Measurements from ENCODE around the gene ADTRP. TPM values are rescaled to one million over a fixed set of nuclear protein-coding genes. Genes with fewer than 3 reads are reported as not detected.

The ADTRP gene
- total and polyA plus RNA-seq, 2 donors (not counting 1 experiment from before 2014, with no cell fraction given), result 0.18 to 1.2 TPM

- peaks cover 0 to 8% (median 0%) of the 10 kb centered on the region in 4 experiments for H3K27me3 ChIP-seq (replicated peaks in 1 of 4; ENCODE audit: control extremely low read depth in 1 of 4, control insufficient read depth in 3 of 4, insufficient read depth in 4 of 4, low read length in 3 of 4)
- no peaks in the 10 kb centered on the region for H3K4me1 ChIP-seq (ENCODE audit: control insufficient read depth in 2 of 2, insufficient read depth in 2 of 2, low read length in 2 of 2)
- H3K9me3 ChIP-seq (ENCODE audit: control extremely low read depth in 1 of 3, control insufficient read depth in 2 of 3, insufficient read depth in 1 of 3, low read length in 2 of 3), result peaks cover 0 to 6% (median 4%) of the 10 kb centered on the region in 3 donors
- H3K36me3 ChIP-seq (replicated peaks in 1 of 2; ENCODE audit: control extremely low read depth in 1 of 2, control insufficient read depth in 1 of 2, extremely low read depth in 1 of 2, insufficient read depth in 2 of 2, low read length in 1 of 2), result no peaks in the 10 kb centered on the region
- no peak overlapping the region for H3K27ac Mint-ChIP-seq
- intact Hi-C loops (cut with micrococcal nuclease), result no loop called here
- DNase-seq (no peak), ATAC-seq (ENCODE audit: low read depth) (no peak)
- H3K27me3 Mint-ChIP-seq, result peaks cover 15% of the 10 kb centered on the region
- no peak overlapping the region for H3K4me3 ChIP-seq (ENCODE audit: control extremely low read depth in 1 of 5, extremely low read depth in 1 of 5, insufficient read depth in 1 of 5, low read depth in 2 of 5, low read length in 4 of 5)
- no peak overlapping the region for H3K27ac ChIP-seq (ENCODE audit: low read length in 2 of 2)
- CTCF ChIA-PET, result no interaction called here
- WGBS (ENCODE audit: insufficient coverage), result 95% methylated on average over 5 of the region's 5 CpGs
- POLR2A ChIA-PET, result no interaction called here
- no peak overlapping the region for H3K9ac ChIP-seq (ENCODE audit: low read length)
- H3K4me2 ChIP-seq (replicated peaks; ENCODE audit: low read depth, low read length, poor library complexity, severe bottlenecking), result no peak overlapping the region
- H3K4me1 Mint-ChIP-seq, result peaks cover 4% of the 10 kb centered on the region
- H4K20me1 ChIP-seq (ENCODE audit: control insufficient read depth, insufficient read depth, low read length, poor library complexity, severe bottlenecking), result no peaks in the 10 kb centered on the region
- peaks cover 10% of the 10 kb centered on the region for H3K9me3 Mint-ChIP-seq (ENCODE audit: insufficient read depth)
- H3K4me3 Mint-ChIP-seq, result no peak overlapping the region
- no peaks in the 10 kb centered on the region for H3K79me2 ChIP-seq (ENCODE audit: control insufficient read depth, insufficient read depth, low read length)
- TF ChIP-seq, protein P1, sequence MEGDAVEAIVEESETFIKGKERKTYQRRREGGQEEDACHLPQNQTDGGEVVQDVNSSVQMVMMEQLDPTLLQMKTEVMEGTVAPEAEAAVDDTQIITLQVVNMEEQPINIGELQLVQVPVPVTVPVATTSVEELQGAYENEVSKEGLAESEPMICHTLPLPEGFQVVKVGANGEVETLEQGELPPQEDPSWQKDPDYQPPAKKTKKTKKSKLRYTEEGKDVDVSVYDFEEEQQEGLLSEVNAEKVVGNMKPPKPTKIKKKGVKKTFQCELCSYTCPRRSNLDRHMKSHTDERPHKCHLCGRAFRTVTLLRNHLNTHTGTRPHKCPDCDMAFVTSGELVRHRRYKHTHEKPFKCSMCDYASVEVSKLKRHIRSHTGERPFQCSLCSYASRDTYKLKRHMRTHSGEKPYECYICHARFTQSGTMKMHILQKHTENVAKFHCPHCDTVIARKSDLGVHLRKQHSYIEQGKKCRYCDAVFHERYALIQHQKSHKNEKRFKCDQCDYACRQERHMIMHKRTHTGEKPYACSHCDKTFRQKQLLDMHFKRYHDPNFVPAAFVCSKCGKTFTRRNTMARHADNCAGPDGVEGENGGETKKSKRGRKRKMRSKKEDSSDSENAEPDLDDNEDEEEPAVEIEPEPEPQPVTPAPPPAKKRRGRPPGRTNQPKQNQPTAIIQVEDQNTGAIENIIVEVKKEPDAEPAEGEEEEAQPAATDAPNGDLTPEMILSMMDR (IDR thresholded peaks at IDR 0.05), result no peak
- TF ChIP-seq EZH2 (IDR thresholded peaks at IDR 0.05; ENCODE audit: borderline replicate concordance, insufficient read depth, low read depth, low read length, poor library complexity, severe bottlenecking), result no peak
- H2AFZ ChIP-seq (ENCODE audit: insufficient read depth, low read depth, low read length, poor library complexity, severe bottlenecking), result no peak overlapping the region
Measured at GRCh38 chr6:11789744-11790143, 11.1 kb upstream of the ADTRP start.

DNA sequence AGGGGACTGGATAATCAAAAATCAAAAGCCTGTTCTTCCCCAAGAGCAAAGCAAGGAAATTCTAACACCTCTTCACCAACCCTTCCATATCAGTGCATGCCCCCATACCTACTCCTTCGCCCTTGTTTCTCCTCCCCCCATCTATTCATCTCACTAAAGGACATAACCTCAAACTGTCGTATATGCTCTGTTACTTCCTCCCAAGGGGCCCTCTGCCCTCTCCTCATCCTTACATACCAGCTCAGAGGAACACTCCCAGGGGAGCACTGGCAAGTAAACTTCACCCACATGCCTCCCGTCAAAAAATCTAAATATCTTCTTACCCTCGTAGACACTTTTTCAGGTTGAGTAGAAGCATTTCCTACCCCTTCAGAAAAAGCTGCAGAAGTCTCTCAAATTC lies 9.4 kb upstream of the ADTRP start:
- ChIA-PET POLR2A (no interaction called here), CTCF (no interaction called here)
- Mint-ChIP-seq H3K4me1 (peaks cover 4% of the 10 kb centered on the region), H3K27me3 (peaks cover 24% of the 10 kb centered on the region), H3K27ac (no peak overlapping the region), H3K9me3 (ENCODE audit: insufficient read depth) (peaks cover 6% of the 10 kb centered on the region), H3K4me3 (no peak overlapping the region)
- intact Hi-C loops (cut with micrococcal nuclease), result no loop called here
- H3K4me1 ChIP-seq (ENCODE audit: control insufficient read depth in 2 of 2, insufficient read depth in 2 of 2, low read length in 2 of 2), result no peaks in the 10 kb centered on the region
- DNase-seq (no peak), ATAC-seq (ENCODE audit: low read depth) (no peak)
- H2AFZ ChIP-seq (ENCODE audit: insufficient read depth, low read depth, low read length, poor library complexity, severe bottlenecking), result no peak overlapping the region
- WGBS (ENCODE audit: insufficient coverage), result 4% methylated on average over 4 of the region's 4 CpGs
- H3K27me3 ChIP-seq (replicated peaks in 1 of 4; ENCODE audit: control extremely low read depth in 1 of 4, control insufficient read depth in 3 of 4, insufficient read depth in 4 of 4, low read length in 3 of 4), result peaks cover 0 to 8% (median 0%) of the 10 kb centered on the region in 4 experiments
- no peaks in the 10 kb centered on the region for H3K79me2 ChIP-seq (ENCODE audit: control insufficient read depth, insufficient read depth, low read length)
- TF ChIP-seq, protein P1 (IDR thresholded peaks at IDR 0.05), result no peak
- TF ChIP-seq EZH2 (IDR thresholded peaks at IDR 0.05; ENCODE audit: borderline replicate concordance, insufficient read depth, low read depth, low read length, poor library complexity, severe bottlenecking), result no peak
- H3K27ac ChIP-seq (ENCODE audit: low read length in 2 of 2), result no peak overlapping the region
- no peaks in the 10 kb centered on the region for H4K20me1 ChIP-seq (ENCODE audit: control insufficient read depth, insufficient read depth, low read length, poor library complexity, severe bottlenecking)
- no peaks in the 10 kb centered on the region for H3K36me3 ChIP-seq (replicated peaks in 1 of 2; ENCODE audit: control extremely low read depth in 1 of 2, control insufficient read depth in 1 of 2, extremely low read depth in 1 of 2, insufficient read depth in 2 of 2, low read length in 1 of 2)
- H3K9ac ChIP-seq (ENCODE audit: low read length), result no peak overlapping the region
- H3K4me2 ChIP-seq (replicated peaks; ENCODE audit: low read depth, low read length, poor library complexity, severe bottlenecking), result no peak overlapping the region
- no peak overlapping the region for H3K4me3 ChIP-seq (ENCODE audit: control extremely low read depth in 1 of 5, extremely low read depth in 1 of 5, insufficient read depth in 1 of 5, low read depth in 2 of 5, low read length in 4 of 5)
- H3K9me3 ChIP-seq (ENCODE audit: control extremely low read depth in 1 of 3, control insufficient read depth in 2 of 3, insufficient read depth in 1 of 3, low read length in 2 of 3), result peaks cover 0 to 4% (median 0%) of the 10 kb centered on the region in 3 donors

Data from B cell (primary cell).